HCT116 (cell line): ENCODE results near the gene ZNF2.

Source experiments
- CTCF ChIP-seq, 3 experiments: fragments of 200-600 bp in 1 of 3; sonication (generic) in 1 of 3; IDR thresholded peaks in 2 of 3; conservative IDR thresholded peaks in 1 of 3; 2 replicates each; pipeline ENCODE4 v1.5.1; 2012 to 2017; ENCODE audit warnings: low read depth in 2 of 3, low read length in 2 of 3, antibody characterized with exemption in 1 of 3, borderline replicate concordance in 1 of 3, control low read depth in 1 of 3, mild to moderate bottlenecking in 1 of 3, mixed read lengths in 1 of 3, mixed run types in 1 of 3, moderate library complexity in 1 of 3; ENCODE audit not compliant: insufficient read depth in 1 of 3
- EZH2phosphoT487 ChIP-seq: fragments of 200-600 bp; IDR thresholded peaks from 2 replicates; pipeline ENCODE4 v1.6.1; 2018; ENCODE audit warnings: antibody characterized with exemption, borderline replicate concordance

GRCh38 chr2:95138702-95139101 is 26.9 kb upstream of the ZNF2 start:
- TF ChIP-seq CTCF (IDR thresholded peaks at IDR 0.05 in 2 of 3, conservative IDR thresholded peaks at IDR 0.05 in 1 of 3; ENCODE audit: borderline replicate concordance in 1 of 3, insufficient read depth in 1 of 3, low read depth in 2 of 3, low read length in 2 of 3), result no peak
- TF ChIP-seq EZH2phosphoT487, result no peak
